Liver (tissue), 3 donors: Measurements from ENCODE around the gene STH.

ENCODE experiments used
- CTCF ChIP-seq: fragments of 150-350 bp; IDR thresholded peaks from 2 replicates; pipeline ENCODE4 v1.5.1; 2017; ENCODE audit warnings: improper control_type of control experiment, low read depth, low read length; ENCODE audit not compliant: missing input control
- EGR1 ChIP-seq, 2 donors: IDR thresholded peaks; 2 replicates each; pipeline ENCODE4 v1.6.1; 2016 to 2018; ENCODE audit warnings: antibody characterized with exemption in 2 of 2, low read depth in 2 of 2
- FOXA1 ChIP-seq: IDR thresholded peaks from 2 replicates; pipeline ENCODE4 v1.6.1; 2016; ENCODE audit warnings: antibody characterized with exemption
- HNF4G ChIP-seq: IDR thresholded peaks from 2 replicates; pipeline ENCODE4 v1.6.1; 2016; ENCODE audit warnings: antibody characterized with exemption
- JUND ChIP-seq, 2 donors: IDR thresholded peaks; 2 replicates each; pipeline ENCODE4 v1.6.1; 2016; ENCODE audit warnings: antibody characterized with exemption in 2 of 2
- NR2F2 ChIP-seq: IDR thresholded peaks from 2 replicates; pipeline ENCODE4 v1.6.1; 2016; ENCODE audit warnings: antibody characterized with exemption
- RAD21 ChIP-seq, 2 donors: IDR thresholded peaks; 2 replicates each; pipeline ENCODE4 v1.6.1; 2016; ENCODE audit warnings: antibody characterized with exemption in 2 of 2, mild to moderate bottlenecking in 2 of 2
- RXRA ChIP-seq, 2 donors: IDR thresholded peaks; 2 replicates each; pipeline ENCODE4 v1.6.1; 2017 to 2018; ENCODE audit warnings: antibody characterized with exemption in 2 of 2, mild to moderate bottlenecking in 1 of 2
- SP1 ChIP-seq: IDR thresholded peaks from 2 replicates; pipeline ENCODE4 v1.6.1; 2018; ENCODE audit warnings: antibody characterized with exemption, mild to moderate bottlenecking
- TAF1 ChIP-seq: conservative IDR thresholded peaks from 2 replicates; pipeline ENCODE4 v1.6.1; 2016; ENCODE audit warnings: antibody characterized with exemption, mild to moderate bottlenecking
- TF ChIP-seq, protein P1 (sequence below): IDR thresholded peaks from 2 replicates; pipeline ENCODE4 v1.6.1; 2016; ENCODE audit warnings: antibody characterized with exemption, mild to moderate bottlenecking
- TF ChIP-seq, protein P2 (sequence below): IDR thresholded peaks from 2 replicates; pipeline ENCODE4 v1.6.1; 2016; ENCODE audit warnings: antibody characterized with exemption
- donor health status: healthy.
- donor health status: healthy.

DNA sequence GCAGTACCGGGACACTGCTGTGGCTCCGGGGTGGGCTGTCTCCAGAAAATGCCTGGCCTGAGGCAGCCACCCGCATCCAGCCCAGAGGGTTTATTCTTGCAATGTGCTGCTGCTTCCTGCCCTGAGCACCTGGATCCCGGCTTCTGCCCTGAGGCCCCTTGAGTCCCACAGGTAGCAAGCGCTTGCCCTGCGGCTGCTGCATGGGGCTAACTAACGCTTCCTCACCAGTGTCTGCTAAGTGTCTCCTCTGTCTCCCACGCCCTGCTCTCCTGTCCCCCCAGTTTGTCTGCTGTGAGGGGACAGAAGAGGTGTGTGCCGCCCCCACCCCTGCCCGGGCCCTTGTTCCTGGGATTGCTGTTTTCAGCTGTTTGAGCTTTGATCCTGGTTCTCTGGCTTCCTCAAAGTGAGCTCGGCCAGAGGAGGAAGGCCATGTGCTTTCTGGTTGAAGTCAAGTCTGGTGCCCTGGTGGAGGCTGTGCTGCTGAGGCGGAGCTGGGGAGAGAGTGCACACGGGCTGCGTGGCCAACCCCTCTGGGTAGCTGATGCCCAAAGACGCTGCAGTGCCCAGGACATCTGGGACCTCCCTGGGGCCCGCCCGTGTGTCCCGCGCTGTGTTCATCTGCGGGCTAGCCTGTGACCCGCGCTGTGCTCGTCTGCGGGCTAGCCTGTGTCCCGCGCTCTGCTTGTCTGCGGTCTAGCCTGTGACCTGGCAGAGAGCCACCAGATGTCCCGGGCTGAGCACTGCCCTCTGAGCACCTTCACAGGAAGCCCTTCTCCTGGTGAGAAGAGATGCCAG is 12.9 kb downstream of the STH start:
- TF ChIP-seq CTCF (no peak), RAD21 (IDR thresholded peaks at IDR 0.05) (no peak), JUND (IDR thresholded peaks at IDR 0.05) (no peak), TAF1 (no peak), SP1 (no peak), RXRA (IDR thresholded peaks at IDR 0.05) (no peak), HNF4G (no peak), EGR1 (IDR thresholded peaks at IDR 0.05; ENCODE audit: low read depth in 2 of 2) (no peak), NR2F2 (no peak), FOXA1 (no peak)
- TF ChIP-seq, protein P1, sequence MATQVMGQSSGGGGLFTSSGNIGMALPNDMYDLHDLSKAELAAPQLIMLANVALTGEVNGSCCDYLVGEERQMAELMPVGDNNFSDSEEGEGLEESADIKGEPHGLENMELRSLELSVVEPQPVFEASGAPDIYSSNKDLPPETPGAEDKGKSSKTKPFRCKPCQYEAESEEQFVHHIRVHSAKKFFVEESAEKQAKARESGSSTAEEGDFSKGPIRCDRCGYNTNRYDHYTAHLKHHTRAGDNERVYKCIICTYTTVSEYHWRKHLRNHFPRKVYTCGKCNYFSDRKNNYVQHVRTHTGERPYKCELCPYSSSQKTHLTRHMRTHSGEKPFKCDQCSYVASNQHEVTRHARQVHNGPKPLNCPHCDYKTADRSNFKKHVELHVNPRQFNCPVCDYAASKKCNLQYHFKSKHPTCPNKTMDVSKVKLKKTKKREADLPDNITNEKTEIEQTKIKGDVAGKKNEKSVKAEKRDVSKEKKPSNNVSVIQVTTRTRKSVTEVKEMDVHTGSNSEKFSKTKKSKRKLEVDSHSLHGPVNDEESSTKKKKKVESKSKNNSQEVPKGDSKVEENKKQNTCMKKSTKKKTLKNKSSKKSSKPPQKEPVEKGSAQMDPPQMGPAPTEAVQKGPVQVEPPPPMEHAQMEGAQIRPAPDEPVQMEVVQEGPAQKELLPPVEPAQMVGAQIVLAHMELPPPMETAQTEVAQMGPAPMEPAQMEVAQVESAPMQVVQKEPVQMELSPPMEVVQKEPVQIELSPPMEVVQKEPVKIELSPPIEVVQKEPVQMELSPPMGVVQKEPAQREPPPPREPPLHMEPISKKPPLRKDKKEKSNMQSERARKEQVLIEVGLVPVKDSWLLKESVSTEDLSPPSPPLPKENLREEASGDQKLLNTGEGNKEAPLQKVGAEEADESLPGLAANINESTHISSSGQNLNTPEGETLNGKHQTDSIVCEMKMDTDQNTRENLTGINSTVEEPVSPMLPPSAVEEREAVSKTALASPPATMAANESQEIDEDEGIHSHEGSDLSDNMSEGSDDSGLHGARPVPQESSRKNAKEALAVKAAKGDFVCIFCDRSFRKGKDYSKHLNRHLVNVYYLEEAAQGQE: no peak
- TF ChIP-seq, protein P2, sequence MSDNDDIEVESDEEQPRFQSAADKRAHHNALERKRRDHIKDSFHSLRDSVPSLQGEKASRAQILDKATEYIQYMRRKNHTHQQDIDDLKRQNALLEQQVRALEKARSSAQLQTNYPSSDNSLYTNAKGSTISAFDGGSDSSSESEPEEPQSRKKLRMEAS: no peak
